Measurements from ENCODE around the gene TAS2R19. TPM values are rescaled to one million over a fixed set of nuclear protein-coding genes. Genes with fewer than 3 reads are reported as not detected.

Gene TAS2R19
- total RNA-seq, 1 experiment from 2014 or later = 2.6 TPM

DNA sequence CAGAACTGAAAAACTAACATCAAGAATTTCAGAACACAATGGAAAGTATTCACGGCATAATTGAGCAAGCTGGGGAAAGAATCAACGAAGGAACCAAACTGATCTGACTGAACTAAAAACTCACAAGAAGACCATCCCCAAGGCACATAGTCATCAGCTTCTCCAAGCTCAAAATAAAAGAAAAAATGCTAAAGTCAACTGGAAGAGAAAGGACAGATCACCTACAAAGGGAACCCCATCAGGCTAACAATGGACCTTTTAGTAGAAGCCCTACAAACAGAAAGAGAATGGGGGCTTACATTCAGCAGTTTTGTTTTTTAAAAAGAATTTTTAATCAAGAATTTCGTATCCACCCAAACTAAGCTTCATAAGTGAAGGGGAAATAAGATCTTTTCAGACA is 47.5 kb downstream of the TAS2R19 start:
- no CpG with 5 or more reads among the region's 3 CpGs for WGBS (ENCODE audit: extremely low coverage, insufficient read length, low lambda C conversion rate)
- no peak overlapping the region for H2AK5ac ChIP-seq (ENCODE audit: insufficient read length, low read length)
- H3K9ac ChIP-seq (ENCODE audit: extremely low read depth, insufficient read length, low read length) = no peak overlapping the region
- H3K4me1 Mint-ChIP-seq = peaks cover 50% of the 10 kb centered on the region in 2 experiments
- peaks cover 0 to 7% of the 10 kb centered on the region in 2 experiments; a peak in 1 of 5 replicates for H3K9me3 Mint-ChIP-seq
- H3K9me3 ChIP-seq (ENCODE audit: control insufficient read depth, low read depth, low read length) = no peaks in the 10 kb centered on the region
- peak overlapping the region in 1 of 3 experiments; percentile 52; a peak in 3 of 7 replicates for H3K27ac Mint-ChIP-seq
- H4K8ac ChIP-seq (replicated peaks; ENCODE audit: insufficient read length, low read depth, low read length) = no peak overlapping the region
- H4K20me1 ChIP-seq (ENCODE audit: control insufficient read depth, insufficient read depth, insufficient read length) = no peaks in the 10 kb centered on the region
- H2BK20ac ChIP-seq (ENCODE audit: low read depth, low read length, poor library complexity, severe bottlenecking) = no peak overlapping the region
- H3K23me2 ChIP-seq (ENCODE audit: insufficient read length, low read depth, low read length, poor library complexity, severe bottlenecking) = no peaks in the 10 kb centered on the region
- H2BK5ac ChIP-seq (ENCODE audit: insufficient read length, low read length) = no peak overlapping the region
- no peak for DNase-seq
- TF ChIP-seq, protein P1, sequence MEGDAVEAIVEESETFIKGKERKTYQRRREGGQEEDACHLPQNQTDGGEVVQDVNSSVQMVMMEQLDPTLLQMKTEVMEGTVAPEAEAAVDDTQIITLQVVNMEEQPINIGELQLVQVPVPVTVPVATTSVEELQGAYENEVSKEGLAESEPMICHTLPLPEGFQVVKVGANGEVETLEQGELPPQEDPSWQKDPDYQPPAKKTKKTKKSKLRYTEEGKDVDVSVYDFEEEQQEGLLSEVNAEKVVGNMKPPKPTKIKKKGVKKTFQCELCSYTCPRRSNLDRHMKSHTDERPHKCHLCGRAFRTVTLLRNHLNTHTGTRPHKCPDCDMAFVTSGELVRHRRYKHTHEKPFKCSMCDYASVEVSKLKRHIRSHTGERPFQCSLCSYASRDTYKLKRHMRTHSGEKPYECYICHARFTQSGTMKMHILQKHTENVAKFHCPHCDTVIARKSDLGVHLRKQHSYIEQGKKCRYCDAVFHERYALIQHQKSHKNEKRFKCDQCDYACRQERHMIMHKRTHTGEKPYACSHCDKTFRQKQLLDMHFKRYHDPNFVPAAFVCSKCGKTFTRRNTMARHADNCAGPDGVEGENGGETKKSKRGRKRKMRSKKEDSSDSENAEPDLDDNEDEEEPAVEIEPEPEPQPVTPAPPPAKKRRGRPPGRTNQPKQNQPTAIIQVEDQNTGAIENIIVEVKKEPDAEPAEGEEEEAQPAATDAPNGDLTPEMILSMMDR (conservative IDR thresholded peaks at IDR 0.05) = no peak
- H3K27me3 Mint-ChIP-seq (ENCODE audit: low read depth) = no peaks in the 10 kb centered on the region
- H3K4me2 ChIP-seq (ENCODE audit: insufficient read depth, insufficient read length, low read length) = no peak overlapping the region
- H3K4me3 Mint-ChIP-seq = no peak overlapping the region
- H3K27me3 ChIP-seq (ENCODE audit: insufficient read depth, low read length) = no peaks in the 10 kb centered on the region
- no peak overlapping the region for H3T11ph ChIP-seq (ENCODE audit: low read length)
- no peaks in the 10 kb centered on the region for H3K79me2 ChIP-seq (ENCODE audit: insufficient read depth, low read length)
- no peaks in the 10 kb centered on the region for H3K79me1 ChIP-seq (ENCODE audit: insufficient read depth, low read depth, low read length, poor library complexity, severe bottlenecking)
- no peak overlapping the region for H3K18ac ChIP-seq (ENCODE audit: insufficient read length, low read depth, low read length)
- H2BK12ac ChIP-seq (ENCODE audit: insufficient read length, low read depth, low read length) = no peak overlapping the region
- no peak overlapping the region for H3K56ac ChIP-seq (ENCODE audit: insufficient read length, low read depth, low read length)
- no peak overlapping the region for H2BK120ac ChIP-seq (ENCODE audit: low read depth, low read length, poor library complexity, severe bottlenecking)
- no peak overlapping the region for H3K23ac ChIP-seq (ENCODE audit: insufficient read length, low read depth, low read length)
- no peak overlapping the region for H4K91ac ChIP-seq (ENCODE audit: insufficient read length, low read depth, low read length)
- no peak overlapping the region for H2BK15ac ChIP-seq (ENCODE audit: low read depth, low read length)
- H3K4ac ChIP-seq (ENCODE audit: low read depth, low read length) = no peak overlapping the region
- 0 out of 7 replicates have a peak, but pooled peaks cover 0 to 6% (median 0%) of the 10 kb centered on the region in 3 experiments for H3K36me3 Mint-ChIP-seq (ENCODE audit: insufficient read depth in 1 of 3, low read depth in 3 of 3)
- H3K4me1 ChIP-seq (ENCODE audit: insufficient read depth, low read length) = peaks cover 5% of the 10 kb centered on the region; the same call in 1 of the 2 replicates
- no peak overlapping the region for H3K27ac ChIP-seq (ENCODE audit: insufficient read length, low read depth, low read length)
- no peak overlapping the region for H4K5ac ChIP-seq (ENCODE audit: insufficient read length, low read depth, low read length)
- H2AFZ ChIP-seq (ENCODE audit: low read length) = no peak overlapping the region
- H3K14ac ChIP-seq (ENCODE audit: insufficient read depth, low read length) = no peak overlapping the region

Other genes with a start within 250 kb of the TAS2R19 start
- gene TAS2R7, start 220.0 kb downstream of the TAS2R19 start, total RNA-seq (2021) = not detected in 2 replicates
- gene TAS2R8, start 215.3 kb downstream of the TAS2R19 start, total RNA-seq (2021) = not detected in 2 replicates
- gene TAS2R9, start 212.5 kb downstream of the TAS2R19 start, total RNA-seq (2021) = not detected in 2 replicates
- gene TAS2R10, start 196.3 kb downstream of the TAS2R19 start, total RNA-seq (2021) = 0.22 TPM in 2 replicates
- 1.9 and 4.3 TPM in 2 replicates for gene PRR4, start 173.1 kb downstream of the TAS2R19 start, total RNA-seq (2021)
- 14.9 and 15.8 TPM in 2 replicates for gene PRH1, start 138.4 kb downstream of the TAS2R19 start, total RNA-seq (2021)
- 0.50 and 0.75 TPM in 2 replicates for gene TAS2R13, start 113.1 kb downstream of the TAS2R19 start, total RNA-seq (2021)
- not detected in 2 replicates for gene PRH2, start 93.4 kb downstream of the TAS2R19 start, total RNA-seq (2021)
- gene TAS2R14, start 83.4 kb downstream of the TAS2R19 start, total RNA-seq (2021) = 1.9 and 2.1 TPM in 2 replicates
- gene TAS2R50, start 35.7 kb downstream of the TAS2R19 start, total RNA-seq (2021) = 0.66 and 0.77 TPM in 2 replicates
- gene TAS2R20, start 24.3 kb downstream of the TAS2R19 start, total RNA-seq (2021) = 0.88 and 1.3 TPM in 2 replicates
- gene TAS2R31, start 8.8 kb upstream of the TAS2R19 start, total RNA-seq (2021) = 1.7 and 2.3 TPM in 2 replicates
- 0.88 and 1.2 TPM in 2 replicates for gene TAS2R46, start 39.7 kb upstream of the TAS2R19 start, total RNA-seq (2021)
- gene TAS2R43, start 69.7 kb upstream of the TAS2R19 start, total RNA-seq (2021) = 0.48 and 0.59 TPM in 2 replicates
- gene TAS2R30, start 112.0 kb upstream of the TAS2R19 start, total RNA-seq (2021) = 1.5 and 2.0 TPM in 2 replicates
- 12.2 and 12.7 TPM in 2 replicates for gene SMIM10L1, start 148.6 kb upstream of the TAS2R19 start, total RNA-seq (2021)
- gene TAS2R42, start 164.3 kb upstream of the TAS2R19 start, total RNA-seq (2021) = not detected in 2 replicates
- gene PRB3, start 247.1 kb upstream of the TAS2R19 start, total RNA-seq (2021) = 1.5 and 1.6 TPM in 2 replicates